Body of pancreas (tissue), 4 donors: ENCODE measurements around the gene SIPA1L3.

Source experiments
- CTCF ChIP-seq, 7 experiments: fragments of 450-650 bp in 4 of 7; fragments of 200-600 bp in 3 of 7; sonication (generic) in 3 of 7; IDR thresholded peaks; one replicate each; pipeline ENCODE4 v1.5.1; 2016 to 2019; ENCODE audit warnings: antibody characterized with exemption in 7 of 7
- POLR2A ChIP-seq, 3 donors: fragments of 450-650 bp; IDR thresholded peaks; one replicate each; pipeline ENCODE4 v1.6.1; 2016; ENCODE audit warnings: antibody characterized with exemption in 3 of 3, mild to moderate bottlenecking in 2 of 3

- TF ChIP-seq CTCF (IDR thresholded peaks at IDR 0.05): no peak
- no peak for TF ChIP-seq POLR2A (IDR thresholded peaks at IDR 0.05)
Observed at GRCh38 chr19:38089440-38089839, 182.4 kb downstream of the SIPA1L3 start.
